B cell (primary cell): ENCODE results near the gene USP22. TPM values are rescaled to one million over a fixed set of nuclear protein-coding genes. Genes with fewer than 3 reads are reported as not detected.

Experiments
- ATAC-seq: fragments of 200-7000 bp; cut with Tn5 transposase; one replicate; pipeline ENCODE4 v1.10.0; 2021; ENCODE audit warnings: low read depth, mild to moderate bottlenecking, moderate number of reproducible peaks, moderate library complexity
- CTCF ChIA-PET: fragments of 350-600 bp; sonication (Branson Sonifier 250); formaldehyde crosslinking; loops from one replicate; lab custom pipeline; 2021; ENCODE audit warnings: antibody characterized with exemption, inconsistent platforms; lab: Charles Lee
- POLR2A ChIA-PET: fragments of 350-600 bp; sonication (Branson Sonifier 250); formaldehyde crosslinking; loops from one replicate; lab custom pipeline; 2021; ENCODE audit warnings: antibody characterized with exemption; lab: Charles Lee
- DNase-seq: peaks from one replicate; pipeline ENCODE4 v3.0.0; 2013
- H2AFZ ChIP-seq: 2 replicates; pipeline ENCODE4 v1.6.1; 2012; ENCODE audit warnings: mild to moderate bottlenecking, low read depth, low read length; ENCODE audit not compliant: insufficient read depth, poor library complexity, severe bottlenecking
- H3K27ac ChIP-seq, 2 donors: 1 replicate in 1 of 2; 2 replicates in 1 of 2; pipeline ENCODE4 v1.5.1; 2012 to 2013; ENCODE audit warnings: low read length in 2 of 2, mild to moderate bottlenecking in 2 of 2, moderate library complexity in 1 of 2
- H3K27me3 ChIP-seq, 4 experiments: fragments of 200-600 bp in 1 of 4; sonication (generic) in 1 of 4; replicated peaks in 1 of 4; 1 replicate in 2 of 4; 2 replicates in 2 of 4; pipeline versions ENCODE4 v1.6.1 to v1.7.0; 2013 to 2016; ENCODE audit warnings: low read length in 3 of 4, mild to moderate bottlenecking in 2 of 4, mixed read lengths in 1 of 4, moderate library complexity in 1 of 4; ENCODE audit not compliant: insufficient read depth in 4 of 4, control insufficient read depth in 3 of 4; ENCODE audit errors: control extremely low read depth in 1 of 4
- H3K36me3 ChIP-seq, 2 experiments: replicated peaks in 1 of 2; 1 replicate in 1 of 2; 2 replicates in 1 of 2; pipeline versions ENCODE4 v1.6.1 to v1.7.1; 2013; ENCODE audit warnings: low read length in 1 of 2; ENCODE audit not compliant: insufficient read depth in 2 of 2, control insufficient read depth in 1 of 2; ENCODE audit errors: control extremely low read depth in 1 of 2, extremely low read depth in 1 of 2
- H3K4me1 ChIP-seq, 2 donors: fragments of 200-600 bp in 1 of 2; sonication (generic) in 1 of 2; 1 replicate in 1 of 2; 2 replicates in 1 of 2; pipeline versions ENCODE4 v1.5.1 to v1.6.1; 2013 to 2017; ENCODE audit warnings: low read length in 2 of 2; ENCODE audit not compliant: control insufficient read depth in 2 of 2, insufficient read depth in 2 of 2
- H3K4me2 ChIP-seq: replicated peaks from 2 replicates; pipeline ENCODE3; 2012; ENCODE audit warnings: mild to moderate bottlenecking, low read depth, low read length; ENCODE audit not compliant: poor library complexity, severe bottlenecking
- H3K4me3 ChIP-seq, 5 experiments: fragments of 200-600 bp in 1 of 5; sonication (generic) in 1 of 5; 1 replicate in 3 of 5; 2 replicates in 2 of 5; pipeline versions ENCODE4 v1.5.1 to v1.7.0; 2011 to 2016; ENCODE audit warnings: low read length in 4 of 5, mild to moderate bottlenecking in 4 of 5, low read depth in 2 of 5, control low read depth in 1 of 5, moderate library complexity in 1 of 5; ENCODE audit not compliant: insufficient read depth in 1 of 5; ENCODE audit errors: control extremely low read depth in 1 of 5, extremely low read depth in 1 of 5
- H3K79me2 ChIP-seq: fragments of 200-600 bp; sonication (generic); one replicate; pipeline ENCODE4 v1.6.0; 2016; ENCODE audit warnings: low read length; ENCODE audit not compliant: control insufficient read depth, insufficient read depth
- H3K9ac ChIP-seq: fragments of 200-600 bp; sonication (generic); 2 replicates; pipeline ENCODE4 v1.6.1; 2017; ENCODE audit warnings: mild to moderate bottlenecking, low read length, moderate library complexity
- H3K9me3 ChIP-seq, 3 donors: one replicate each; pipeline versions ENCODE4 v1.6.1 to v1.7.1; 2013; ENCODE audit warnings: low read length in 2 of 3; ENCODE audit not compliant: control insufficient read depth in 2 of 3, insufficient read depth in 1 of 3; ENCODE audit errors: control extremely low read depth in 1 of 3
- H4K20me1 ChIP-seq: 2 replicates; pipeline ENCODE4 v1.6.0; 2012; ENCODE audit warnings: mild to moderate bottlenecking, low read length; ENCODE audit not compliant: insufficient read depth, control insufficient read depth, poor library complexity, severe bottlenecking
- H3K27ac Mint-ChIP-seq: one replicate; pipeline ENCODE4 v1.8.0; 2021; ENCODE audit warnings: mixed read lengths
- H3K27me3 Mint-ChIP-seq: one replicate; pipeline ENCODE4 v1.8.0; 2021; ENCODE audit warnings: mixed read lengths
- H3K4me1 Mint-ChIP-seq: one replicate; pipeline ENCODE4 v1.8.0; 2021; ENCODE audit warnings: mixed read lengths
- H3K4me3 Mint-ChIP-seq: one replicate; pipeline ENCODE4 v1.8.0; 2021; ENCODE audit warnings: mixed read lengths
- H3K9me3 Mint-ChIP-seq: one replicate; pipeline ENCODE4 v1.8.0; 2022; ENCODE audit warnings: mixed read lengths; ENCODE audit not compliant: insufficient read depth
- CTCF ChIP-seq: fragments of 200-600 bp; IDR thresholded peaks from one replicate; pipeline ENCODE4 v1.8.0; 2022; ENCODE audit warnings: antibody characterized with exemption, mild to moderate bottlenecking
- EZH2 ChIP-seq: IDR thresholded peaks from 2 replicates; pipeline ENCODE4 v1.6.1; 2012; ENCODE audit warnings: borderline replicate concordance, low read depth, mild to moderate bottlenecking, moderate library complexity, low read length; ENCODE audit not compliant: insufficient read depth, poor library complexity, severe bottlenecking
- WGBS: methylation state at CpG from one replicate; pipeline ENCODE4 v1.1.5; 2013; ENCODE audit warnings: missing lambda C conversion rate; ENCODE audit not compliant: insufficient coverage; 5-methylcytosine and 5-hydroxymethylcytosine counted together
- intact Hi-C: fragments of 100-400 bp; cut with micrococcal nuclease; formaldehyde crosslinking; loops from one replicate; pipeline ENCODE4 v1.10.0; 2022
- polyA plus RNA-seq: library from polyadenylated mRNA; depleted of rRNA; stranded (reverse); fragments of >200 nt; gene quantifications from 2 replicates; pipeline ENCODE4 v1.2.3, GENCODE V29; 2012
- total RNA-seq, 2 donors: library from RNA; stranded (reverse); fragments of 120-200 nt in 1 of 2; gene quantifications; 1 replicate in 1 of 2; 2 replicates in 1 of 2; pipeline versions ENCODE4 v1.2.3 to v1.2.4, GENCODE V29; 2013 to 2022

USP22 gene
- total and polyA plus RNA-seq, 2 donors (not counting 1 experiment from before 2014, with no cell fraction given), result 74.3 to 167 TPM

DNA sequence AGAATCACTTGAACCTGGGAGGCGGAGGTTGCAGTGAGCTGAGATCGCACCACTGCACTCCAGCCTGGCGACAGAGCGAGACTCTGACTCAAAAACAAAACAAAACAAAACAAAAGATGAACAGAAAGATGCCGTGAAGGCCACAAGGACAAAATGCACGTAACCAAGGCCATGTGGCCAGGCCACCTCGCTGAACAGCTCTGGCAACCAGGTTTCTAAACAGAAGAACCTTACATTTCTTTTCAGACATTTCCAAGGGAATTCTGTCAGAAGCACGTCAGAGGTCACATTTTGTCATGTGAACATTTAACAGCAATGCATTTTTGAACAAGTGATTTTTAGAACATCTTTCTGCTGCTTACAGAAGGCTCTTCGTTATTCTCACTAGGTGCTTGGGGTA lies 28.8 kb downstream of the USP22 start:
- H3K4me3 ChIP-seq, result no peak overlapping the region
- H3K4me2 ChIP-seq, result no peak overlapping the region
- peaks cover 100% of the 10 kb centered on the region for H4K20me1 ChIP-seq
- H3K36me3 ChIP-seq, result peaks cover 12 to 97% of the 10 kb centered on the region in 2 experiments
- WGBS, result 84% methylated on average over 7 of the region's 9 CpGs
- peaks cover 0 to 6% of the 10 kb centered on the region in 2 donors for H3K4me1 ChIP-seq
- no peak overlapping the region for H2AFZ ChIP-seq
- CTCF ChIA-PET, result no interaction called here
- H3K4me3 Mint-ChIP-seq, result no peak overlapping the region
- no peak overlapping the region for H3K9ac ChIP-seq
- ATAC-seq (no peak), DNase-seq (no peak)
- no peaks in the 10 kb centered on the region for H3K9me3 Mint-ChIP-seq
- no peak for TF ChIP-seq CTCF
- TF ChIP-seq EZH2, result no peak
- intact Hi-C loops, result no loop called here
- H3K79me2 ChIP-seq, result peaks cover 93% of the 10 kb centered on the region
- no peaks in the 10 kb centered on the region for H3K27me3 ChIP-seq
- H3K4me1 Mint-ChIP-seq, result peaks cover 5% of the 10 kb centered on the region
- H3K9me3 ChIP-seq, result no peaks in the 10 kb centered on the region
- POLR2A ChIA-PET, result no interaction called here
- no peak overlapping the region for H3K27ac Mint-ChIP-seq
- H3K27ac ChIP-seq, result no peak overlapping the region
- H3K27me3 Mint-ChIP-seq, result no peaks in the 10 kb centered on the region

DNA sequence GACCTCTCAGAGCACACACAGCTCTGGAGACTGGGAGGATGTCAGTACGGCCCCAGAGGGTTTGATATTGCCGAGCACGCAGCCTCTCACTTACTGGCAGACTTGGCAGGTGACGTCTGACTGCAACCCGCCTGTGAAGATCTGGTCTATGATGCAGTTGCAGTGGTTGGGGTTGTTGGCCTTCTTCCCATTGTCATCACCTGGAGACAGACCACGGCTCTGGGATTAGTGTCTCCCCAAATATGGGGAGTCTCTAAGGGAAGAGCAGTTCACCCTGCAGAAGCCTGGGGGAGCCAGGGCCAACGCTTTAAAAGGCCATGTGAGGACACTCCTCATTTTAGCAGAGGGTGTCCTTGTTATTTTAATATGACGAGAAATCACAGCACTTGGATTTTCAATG lies 30.1 kb downstream of the USP22 start:
- Mint-ChIP-seq H3K27me3 (no peaks in the 10 kb centered on the region), H3K4me3 (no peak overlapping the region), H3K27ac (no peak overlapping the region), H3K9me3 (no peaks in the 10 kb centered on the region), H3K4me1 (peaks cover 5% of the 10 kb centered on the region)
- Histone ChIP-seq H3K4me3 (no peak overlapping the region), H3K27ac (no peak overlapping the region), H4K20me1 (peaks cover 97% of the 10 kb centered on the region), H2AFZ (no peak overlapping the region), H3K27me3 (no peaks in the 10 kb centered on the region), H3K79me2 (peaks cover 93% of the 10 kb centered on the region), H3K4me1 (peaks cover 0 to 6% of the 10 kb centered on the region in 2 donors), H3K4me2 (no peak overlapping the region), H3K9me3 (no peaks in the 10 kb centered on the region), H3K9ac (no peak overlapping the region), H3K36me3 (peaks cover 3 to 95% of the 10 kb centered on the region in 2 experiments)
- intact Hi-C loops, result no loop called here
- no peak for ATAC-seq
- no peak for TF ChIP-seq EZH2
- no peak for TF ChIP-seq CTCF
- CTCF ChIA-PET, result no interaction called here
- POLR2A ChIA-PET, result no interaction called here
- DNase-seq, result no peak
- WGBS, result 100% methylated on average over 7 of the region's 8 CpGs
